ENCODE data around the gene CDC20B. TPM values are rescaled to one million over a fixed set of nuclear protein-coding genes. Genes with fewer than 3 reads are reported as not detected.

Gene CDC20B
- total RNA-seq, 1 experiment from 2014 or later = 0.08 TPM

DNA sequence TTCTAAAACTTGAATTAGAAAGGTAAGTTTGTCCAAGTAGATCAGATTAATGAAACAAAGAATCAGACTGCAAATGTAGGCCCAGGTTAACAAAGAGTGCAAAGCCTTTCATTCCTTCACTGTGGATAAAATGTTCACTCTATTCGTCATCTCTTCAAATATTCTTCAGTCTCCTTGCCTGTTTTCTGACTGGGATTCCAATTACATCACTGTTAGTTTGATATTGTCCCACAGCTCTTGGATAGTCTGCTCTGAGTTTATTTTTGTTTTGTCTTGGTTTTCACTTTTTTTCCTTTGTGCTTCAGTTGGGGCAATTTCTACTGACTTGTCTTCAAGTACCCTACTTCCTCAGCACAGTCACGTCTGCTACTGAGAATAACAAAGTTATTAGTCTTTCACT lies 109.1 kb downstream of the CDC20B start:
- no peaks in the 10 kb centered on the region for H3K36me3 ChIP-seq (ENCODE audit: control insufficient read depth, insufficient read depth, low read length)
- CTCF ChIA-PET = no interaction called here
- ATAC-seq (no peak), DNase-seq (ENCODE audit: low read depth, low spot score) (no peak)
- TF ChIP-seq POLR2AphosphoS5 (IDR thresholded peaks at IDR 0.05; ENCODE audit: low read depth, low read length) = no peak
- TF ChIP-seq, protein P1, sequence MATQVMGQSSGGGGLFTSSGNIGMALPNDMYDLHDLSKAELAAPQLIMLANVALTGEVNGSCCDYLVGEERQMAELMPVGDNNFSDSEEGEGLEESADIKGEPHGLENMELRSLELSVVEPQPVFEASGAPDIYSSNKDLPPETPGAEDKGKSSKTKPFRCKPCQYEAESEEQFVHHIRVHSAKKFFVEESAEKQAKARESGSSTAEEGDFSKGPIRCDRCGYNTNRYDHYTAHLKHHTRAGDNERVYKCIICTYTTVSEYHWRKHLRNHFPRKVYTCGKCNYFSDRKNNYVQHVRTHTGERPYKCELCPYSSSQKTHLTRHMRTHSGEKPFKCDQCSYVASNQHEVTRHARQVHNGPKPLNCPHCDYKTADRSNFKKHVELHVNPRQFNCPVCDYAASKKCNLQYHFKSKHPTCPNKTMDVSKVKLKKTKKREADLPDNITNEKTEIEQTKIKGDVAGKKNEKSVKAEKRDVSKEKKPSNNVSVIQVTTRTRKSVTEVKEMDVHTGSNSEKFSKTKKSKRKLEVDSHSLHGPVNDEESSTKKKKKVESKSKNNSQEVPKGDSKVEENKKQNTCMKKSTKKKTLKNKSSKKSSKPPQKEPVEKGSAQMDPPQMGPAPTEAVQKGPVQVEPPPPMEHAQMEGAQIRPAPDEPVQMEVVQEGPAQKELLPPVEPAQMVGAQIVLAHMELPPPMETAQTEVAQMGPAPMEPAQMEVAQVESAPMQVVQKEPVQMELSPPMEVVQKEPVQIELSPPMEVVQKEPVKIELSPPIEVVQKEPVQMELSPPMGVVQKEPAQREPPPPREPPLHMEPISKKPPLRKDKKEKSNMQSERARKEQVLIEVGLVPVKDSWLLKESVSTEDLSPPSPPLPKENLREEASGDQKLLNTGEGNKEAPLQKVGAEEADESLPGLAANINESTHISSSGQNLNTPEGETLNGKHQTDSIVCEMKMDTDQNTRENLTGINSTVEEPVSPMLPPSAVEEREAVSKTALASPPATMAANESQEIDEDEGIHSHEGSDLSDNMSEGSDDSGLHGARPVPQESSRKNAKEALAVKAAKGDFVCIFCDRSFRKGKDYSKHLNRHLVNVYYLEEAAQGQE (IDR thresholded peaks at IDR 0.05; ENCODE audit: insufficient read depth in 1 of 2, low read depth in 2 of 2, low read length in 1 of 2) = no peak
- TF ChIP-seq TCF7L2 (IDR thresholded peaks at IDR 0.05; ENCODE audit: low read depth, low read length) = no peak
- TF ChIP-seq SIN3A (IDR thresholded peaks at IDR 0.05; ENCODE audit: borderline replicate concordance, insufficient read depth, low read depth, low read length) = no peak
- TF ChIP-seq, protein P2, sequence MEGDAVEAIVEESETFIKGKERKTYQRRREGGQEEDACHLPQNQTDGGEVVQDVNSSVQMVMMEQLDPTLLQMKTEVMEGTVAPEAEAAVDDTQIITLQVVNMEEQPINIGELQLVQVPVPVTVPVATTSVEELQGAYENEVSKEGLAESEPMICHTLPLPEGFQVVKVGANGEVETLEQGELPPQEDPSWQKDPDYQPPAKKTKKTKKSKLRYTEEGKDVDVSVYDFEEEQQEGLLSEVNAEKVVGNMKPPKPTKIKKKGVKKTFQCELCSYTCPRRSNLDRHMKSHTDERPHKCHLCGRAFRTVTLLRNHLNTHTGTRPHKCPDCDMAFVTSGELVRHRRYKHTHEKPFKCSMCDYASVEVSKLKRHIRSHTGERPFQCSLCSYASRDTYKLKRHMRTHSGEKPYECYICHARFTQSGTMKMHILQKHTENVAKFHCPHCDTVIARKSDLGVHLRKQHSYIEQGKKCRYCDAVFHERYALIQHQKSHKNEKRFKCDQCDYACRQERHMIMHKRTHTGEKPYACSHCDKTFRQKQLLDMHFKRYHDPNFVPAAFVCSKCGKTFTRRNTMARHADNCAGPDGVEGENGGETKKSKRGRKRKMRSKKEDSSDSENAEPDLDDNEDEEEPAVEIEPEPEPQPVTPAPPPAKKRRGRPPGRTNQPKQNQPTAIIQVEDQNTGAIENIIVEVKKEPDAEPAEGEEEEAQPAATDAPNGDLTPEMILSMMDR (IDR thresholded peaks at IDR 0.05) = no peak
- in situ Hi-C loops (cut with HindIII; ENCODE audit: low pct_unique_long_range_greater_than_20kb, low sequenced_read_pairs) = no loop called here
- H3K27me3 ChIP-seq (ENCODE audit: control insufficient read depth, insufficient read depth, low read length) = no peaks in the 10 kb centered on the region
- BruUV-seq (replicated peaks) = no TSS peak
- intact Hi-C loops (cut with micrococcal nuclease; ENCODE audit: unreplicated experiment) = no loop called here
- no peak overlapping the region for H3K4me3 ChIP-seq (ENCODE audit: low read depth in 2 of 2, low read length in 2 of 2)
- H3K4me1 ChIP-seq (ENCODE audit: control insufficient read depth, insufficient read depth, low read length) = no peaks in the 10 kb centered on the region
- no peak overlapping the region for H3K27ac ChIP-seq (ENCODE audit: low read length)
- POLR2A ChIA-PET = no interaction called here
- H3K9me3 ChIP-seq (ENCODE audit: control insufficient read depth, insufficient read depth, low read depth, low read length) = no peaks in the 10 kb centered on the region

- H3K4me1 ChIP-seq (ENCODE audit: control insufficient read depth, insufficient read depth, low read length) = no peaks in the 10 kb centered on the region
- no peak overlapping the region for H3K4me3 ChIP-seq (ENCODE audit: low read depth in 2 of 2, low read length in 2 of 2)
- no peaks in the 10 kb centered on the region for H3K27me3 ChIP-seq (ENCODE audit: control insufficient read depth, insufficient read depth, low read length)
- intact Hi-C loops (cut with micrococcal nuclease; ENCODE audit: unreplicated experiment) = no loop called here
- DNase-seq (ENCODE audit: low read depth, low spot score) (no peak), ATAC-seq (no peak; the same call in 1 of the 2 replicates)
- in situ Hi-C loops (cut with HindIII; ENCODE audit: low pct_unique_long_range_greater_than_20kb, low sequenced_read_pairs) = no loop called here
- TF ChIP-seq, protein P2 (IDR thresholded peaks at IDR 0.05) = no peak
- TF ChIP-seq TCF7L2 (IDR thresholded peaks at IDR 0.05; ENCODE audit: low read depth, low read length) = no peak
- TF ChIP-seq, protein P1 (IDR thresholded peaks at IDR 0.05; ENCODE audit: insufficient read depth in 1 of 2, low read depth in 2 of 2, low read length in 1 of 2) = no peak
- no peak for TF ChIP-seq SIN3A (IDR thresholded peaks at IDR 0.05; ENCODE audit: borderline replicate concordance, insufficient read depth, low read depth, low read length)
- no peak for TF ChIP-seq POLR2AphosphoS5 (IDR thresholded peaks at IDR 0.05; ENCODE audit: low read depth, low read length)
- ChIA-PET CTCF (no interaction called here), POLR2A (no interaction called here)
- H3K9me3 ChIP-seq (ENCODE audit: control insufficient read depth, insufficient read depth, low read depth, low read length) = no peaks in the 10 kb centered on the region
- no peaks in the 10 kb centered on the region for H3K36me3 ChIP-seq (ENCODE audit: control insufficient read depth, insufficient read depth, low read length)
- BruUV-seq (replicated peaks) = no TSS peak
- H3K27ac ChIP-seq (ENCODE audit: low read length) = no peak overlapping the region
Measured at GRCh38 chr5:55063220-55063863, 109.6 kb downstream of the CDC20B start.
